ENCODE results near the gene SPTBN1.

SPTBN1 gene

DNA sequence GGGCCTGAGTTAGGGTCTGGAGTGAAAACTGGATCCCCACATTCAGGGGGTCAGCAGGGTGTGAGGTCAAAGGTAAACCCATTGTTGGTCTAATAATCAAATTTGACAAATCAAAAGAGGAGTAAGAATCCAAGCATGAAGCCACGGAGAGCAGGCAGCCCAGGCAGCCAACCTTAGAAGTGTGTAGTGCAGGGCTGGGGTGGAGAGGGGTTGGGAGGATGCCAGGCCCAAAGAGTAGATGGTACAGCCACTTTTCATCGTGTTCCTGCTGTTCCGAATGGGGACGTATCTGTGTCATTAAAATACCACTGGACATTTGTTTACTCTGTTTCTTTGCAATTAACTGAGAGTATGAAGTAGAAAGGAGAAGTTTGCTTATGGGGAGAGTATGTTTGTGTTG lies 16.5 kb upstream of the SPTBN1 start:
- Histone ChIP-seq H3K4me1 (ENCODE audit: control insufficient read depth in 2 of 2, insufficient read depth in 1 of 2, low read depth in 1 of 2, low read length in 2 of 2) (no peaks in the 10 kb centered on the region), H2BK12ac (ENCODE audit: low read length) (no peak overlapping the region), H2BK120ac (ENCODE audit: low read depth, low read length) (no peak overlapping the region), H3K36me3 (replicated peaks in 1 of 2; ENCODE audit: control insufficient read depth in 2 of 2, insufficient read depth in 2 of 2, low read length in 2 of 2) (no peaks in the 10 kb centered on the region), H2BK15ac (ENCODE audit: low read length) (no peak overlapping the region), H3K9ac (ENCODE audit: low read depth, low read length, poor library complexity) (no peak overlapping the region), H3K27ac (replicated peaks; ENCODE audit: low read length) (no peak overlapping the region), H2BK5ac (ENCODE audit: low read length) (no peak overlapping the region), H3K14ac (ENCODE audit: low read length) (no peak overlapping the region), H4K8ac (ENCODE audit: low read depth, low read length) (no peak overlapping the region), H4K91ac (ENCODE audit: low read depth, low read length, poor library complexity) (no peak overlapping the region), H3K27me3 (ENCODE audit: control insufficient read depth in 3 of 3, insufficient read depth in 3 of 3, low read depth in 1 of 3, low read length in 3 of 3) (peaks cover 0 to 10% (median 0%) of the 10 kb centered on the region in 3 experiments), H3K4me3 (ENCODE audit: low read length in 2 of 2) (no peak overlapping the region), H3K4me2 (ENCODE audit: insufficient read depth, low read length, poor library complexity, severe bottlenecking) (no peak overlapping the region), H3K18ac (ENCODE audit: low read length) (no peak overlapping the region), H2AK5ac (ENCODE audit: low read depth, low read length) (no peak overlapping the region), H3K23ac (ENCODE audit: low read depth, low read length, poor library complexity) (no peak overlapping the region), H3K4ac (ENCODE audit: low read length) (no peak overlapping the region), H2AFZ (ENCODE audit: low read length) (no peak overlapping the region), H3K9me3 (replicated peaks in 1 of 2; ENCODE audit: control insufficient read depth in 2 of 2, insufficient read depth in 1 of 2, low read depth in 1 of 2, low read length in 2 of 2) (no peaks in the 10 kb centered on the region), H3K79me1 (ENCODE audit: low read depth, low read length) (no peaks in the 10 kb centered on the region)
- WGBS, 2 donors (ENCODE audit: extremely low coverage in 2 of 2, insufficient read length in 2 of 2, insufficient replicate concordance in 1 of 2), result no CpG with 5 or more reads among the region's 4 CpGs
- DNase-seq (ENCODE audit: low spot score), result no peak

DNA sequence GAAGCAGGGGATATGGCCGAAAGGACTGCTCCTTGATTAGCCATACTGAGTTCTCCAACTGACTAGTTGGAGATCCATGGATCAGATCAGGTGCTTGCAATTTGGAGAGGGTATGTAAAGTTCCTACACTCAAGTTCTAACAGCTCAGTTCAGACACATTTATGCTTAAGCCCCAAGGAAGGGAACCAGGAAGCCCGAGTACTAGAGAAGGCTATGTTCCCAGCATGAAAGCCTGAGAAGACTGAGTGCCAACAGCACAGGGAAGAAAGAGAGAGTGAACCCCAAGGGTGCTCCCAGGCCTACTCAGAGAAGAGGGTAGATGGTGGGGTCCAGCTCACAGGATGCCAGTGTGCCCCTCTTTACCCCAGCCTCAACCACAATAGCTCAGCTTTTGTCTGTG lies 16.1 kb upstream of the SPTBN1 start:
- Histone ChIP-seq H3K14ac (ENCODE audit: low read length) (no peak overlapping the region), H3K4me3 (ENCODE audit: low read length in 2 of 2) (no peak overlapping the region), H3K79me1 (ENCODE audit: low read depth, low read length) (no peaks in the 10 kb centered on the region), H2AK5ac (ENCODE audit: low read depth, low read length) (no peak overlapping the region), H3K27me3 (ENCODE audit: control insufficient read depth in 3 of 3, insufficient read depth in 3 of 3, low read depth in 1 of 3, low read length in 3 of 3) (peaks cover 0 to 10% (median 0%) of the 10 kb centered on the region in 3 experiments), H2BK5ac (ENCODE audit: low read length) (no peak overlapping the region), H3K4ac (ENCODE audit: low read length) (no peak overlapping the region), H3K18ac (ENCODE audit: low read length) (no peak overlapping the region), H3K9me3 (replicated peaks in 1 of 2; ENCODE audit: control insufficient read depth in 2 of 2, insufficient read depth in 1 of 2, low read depth in 1 of 2, low read length in 2 of 2) (no peaks in the 10 kb centered on the region), H3K4me2 (ENCODE audit: insufficient read depth, low read length, poor library complexity, severe bottlenecking) (no peak overlapping the region), H2BK12ac (ENCODE audit: low read length) (no peak overlapping the region), H2BK15ac (ENCODE audit: low read length) (no peak overlapping the region), H3K4me1 (ENCODE audit: control insufficient read depth in 2 of 2, insufficient read depth in 1 of 2, low read depth in 1 of 2, low read length in 2 of 2) (no peaks in the 10 kb centered on the region), H4K91ac (ENCODE audit: low read depth, low read length, poor library complexity) (no peak overlapping the region), H3K23ac (ENCODE audit: low read depth, low read length, poor library complexity) (no peak overlapping the region), H2AFZ (ENCODE audit: low read length) (no peak overlapping the region), H3K9ac (ENCODE audit: low read depth, low read length, poor library complexity) (no peak overlapping the region), H3K36me3 (replicated peaks in 1 of 2; ENCODE audit: control insufficient read depth in 2 of 2, insufficient read depth in 2 of 2, low read length in 2 of 2) (no peaks in the 10 kb centered on the region), H4K8ac (ENCODE audit: low read depth, low read length) (no peak overlapping the region), H3K27ac (replicated peaks; ENCODE audit: low read length) (no peak overlapping the region), H2BK120ac (ENCODE audit: low read depth, low read length) (no peak overlapping the region)
- DNase-seq (ENCODE audit: low spot score), result no peak
- WGBS, 2 donors (ENCODE audit: extremely low coverage in 2 of 2, insufficient read length in 2 of 2, insufficient replicate concordance in 1 of 2), result no CpG with 5 or more reads among the region's 2 CpGs

DNA sequence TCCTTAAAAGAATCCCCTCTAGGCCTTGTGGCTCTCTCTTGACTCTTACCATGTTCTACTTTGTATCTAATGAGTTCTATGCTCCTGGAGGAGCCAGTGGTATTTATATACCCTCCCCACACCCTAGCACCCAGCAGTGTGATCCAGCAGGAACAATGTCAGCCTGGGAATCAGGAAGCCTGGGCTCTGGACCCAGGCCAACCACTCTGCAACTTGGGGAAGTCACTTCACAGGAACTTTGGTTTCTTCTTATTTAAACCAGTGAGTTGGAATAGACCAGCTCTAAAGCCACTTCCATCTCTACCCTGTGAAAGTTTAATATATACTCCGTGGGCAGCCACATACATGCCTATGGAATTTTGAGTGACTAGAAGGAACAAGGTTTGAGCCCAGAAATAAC lies 11.6 kb upstream of the SPTBN1 start:
- Histone ChIP-seq H2BK120ac (ENCODE audit: low read depth, low read length) (no peak overlapping the region), H3K4me2 (ENCODE audit: insufficient read depth, low read length, poor library complexity, severe bottlenecking) (no peak overlapping the region), H3K4ac (ENCODE audit: low read length) (no peak overlapping the region), H3K27ac (replicated peaks; ENCODE audit: low read length) (no peak overlapping the region), H3K9me3 (replicated peaks in 1 of 2; ENCODE audit: control insufficient read depth in 2 of 2, insufficient read depth in 1 of 2, low read depth in 1 of 2, low read length in 2 of 2) (no peaks in the 10 kb centered on the region), H3K9ac (ENCODE audit: low read depth, low read length, poor library complexity) (no peak overlapping the region), H3K27me3 (ENCODE audit: control insufficient read depth in 3 of 3, insufficient read depth in 3 of 3, low read depth in 1 of 3, low read length in 3 of 3) (peaks cover 0 to 10% (median 0%) of the 10 kb centered on the region in 3 experiments), H3K36me3 (replicated peaks in 1 of 2; ENCODE audit: control insufficient read depth in 2 of 2, insufficient read depth in 2 of 2, low read length in 2 of 2) (no peaks in the 10 kb centered on the region), H2AFZ (ENCODE audit: low read length) (no peak overlapping the region), H3K23ac (ENCODE audit: low read depth, low read length, poor library complexity) (no peak overlapping the region), H2BK12ac (ENCODE audit: low read length) (no peak overlapping the region), H4K8ac (ENCODE audit: low read depth, low read length) (no peak overlapping the region), H2BK5ac (ENCODE audit: low read length) (no peak overlapping the region), H3K4me3 (ENCODE audit: low read length in 2 of 2) (no peak overlapping the region), H3K14ac (ENCODE audit: low read length) (no peak overlapping the region), H3K4me1 (ENCODE audit: control insufficient read depth in 2 of 2, insufficient read depth in 1 of 2, low read depth in 1 of 2, low read length in 2 of 2) (no peaks in the 10 kb centered on the region), H3K18ac (ENCODE audit: low read length) (no peak overlapping the region), H3K79me1 (ENCODE audit: low read depth, low read length) (no peaks in the 10 kb centered on the region), H2AK5ac (ENCODE audit: low read depth, low read length) (no peak overlapping the region), H2BK15ac (ENCODE audit: low read length) (no peak overlapping the region), H4K91ac (ENCODE audit: low read depth, low read length, poor library complexity) (no peak overlapping the region)
- no peak for DNase-seq (ENCODE audit: low spot score)
- WGBS, 2 donors (ENCODE audit: extremely low coverage in 2 of 2, insufficient read length in 2 of 2, insufficient replicate concordance in 1 of 2), result no CpG with 5 or more reads among the region's 1 CpG

DNA sequence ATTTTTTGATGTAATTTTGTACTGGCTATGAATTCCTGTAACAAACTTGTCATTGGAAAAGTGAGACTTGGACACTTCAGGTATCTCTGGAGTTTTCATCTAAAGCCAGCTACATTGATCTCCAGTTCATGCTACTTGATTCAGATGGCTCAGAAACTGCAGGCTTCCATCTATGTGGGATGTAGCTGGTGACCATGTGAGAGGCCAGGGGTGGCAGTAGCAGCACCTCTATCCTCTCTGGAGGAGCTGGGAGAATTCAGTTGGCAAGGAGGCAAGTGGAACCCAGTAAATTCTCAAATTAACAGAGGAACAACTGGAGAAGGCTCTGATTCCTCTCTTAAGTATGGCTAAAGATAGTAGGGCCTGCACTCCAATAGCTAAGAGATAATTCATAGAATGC lies 10.0 kb upstream of the SPTBN1 start:
- Histone ChIP-seq H3K27me3 (ENCODE audit: control insufficient read depth in 3 of 3, insufficient read depth in 3 of 3, low read depth in 1 of 3, low read length in 3 of 3) (peaks cover 0 to 6% (median 0%) of the 10 kb centered on the region in 3 experiments), H2AK5ac (ENCODE audit: low read depth, low read length) (no peak overlapping the region), H3K36me3 (replicated peaks in 1 of 2; ENCODE audit: control insufficient read depth in 2 of 2, insufficient read depth in 2 of 2, low read length in 2 of 2) (no peaks in the 10 kb centered on the region), H2BK120ac (ENCODE audit: low read depth, low read length) (no peak overlapping the region), H2BK5ac (ENCODE audit: low read length) (no peak overlapping the region), H3K9ac (ENCODE audit: low read depth, low read length, poor library complexity) (no peak overlapping the region), H3K4me1 (ENCODE audit: control insufficient read depth in 2 of 2, insufficient read depth in 1 of 2, low read depth in 1 of 2, low read length in 2 of 2) (no peaks in the 10 kb centered on the region), H3K4me3 (ENCODE audit: low read length in 2 of 2) (no peak overlapping the region), H3K14ac (ENCODE audit: low read length) (no peak overlapping the region), H3K23ac (ENCODE audit: low read depth, low read length, poor library complexity) (no peak overlapping the region), H4K91ac (ENCODE audit: low read depth, low read length, poor library complexity) (no peak overlapping the region), H2AFZ (ENCODE audit: low read length) (no peak overlapping the region), H3K79me1 (ENCODE audit: low read depth, low read length) (no peaks in the 10 kb centered on the region), H3K9me3 (replicated peaks in 1 of 2; ENCODE audit: control insufficient read depth in 2 of 2, insufficient read depth in 1 of 2, low read depth in 1 of 2, low read length in 2 of 2) (no peaks in the 10 kb centered on the region), H4K8ac (ENCODE audit: low read depth, low read length) (no peak overlapping the region), H3K4me2 (ENCODE audit: insufficient read depth, low read length, poor library complexity, severe bottlenecking) (no peak overlapping the region), H2BK15ac (ENCODE audit: low read length) (no peak overlapping the region), H3K4ac (ENCODE audit: low read length) (no peak overlapping the region), H2BK12ac (ENCODE audit: low read length) (no peak overlapping the region), H3K18ac (ENCODE audit: low read length) (no peak overlapping the region), H3K27ac (replicated peaks; ENCODE audit: low read length) (no peak overlapping the region)
- no peak for DNase-seq (ENCODE audit: low spot score)
